ENCODE results near the gene ANKRD60.
A peak's percentile ranks its signal among the peaks of the same experiment; 100 is the strongest.

ANKRD60 gene

GRCh38 chr20:58243653-58244410 lies 15.4 kb upstream of the ANKRD60 start:
- DNase-seq = no peak

- no peak for DNase-seq
These were observed 14.4 kb upstream of the ANKRD60 start for GRCh38 chr20:58242824-58243223.

- no peak for DNase-seq
These were observed 13.5 kb upstream of the ANKRD60 start for GRCh38 chr20:58241766-58242465.

GRCh38 chr20:58240471-58240870 lies 12.0 kb upstream of the ANKRD60 start:
- no peak for DNase-seq

- no peak for DNase-seq
These were observed 10.8 kb upstream of the ANKRD60 start for GRCh38 chr20:58239216-58239615.

GRCh38 chr20:58238490-58238889 lies 10.0 kb upstream of the ANKRD60 start:
- DNase-seq = no peak

GRCh38 chr20:58237318-58238132 lies 9.1 kb upstream of the ANKRD60 start:
- no peak for DNase-seq

GRCh38 chr20:58236612-58237317 lies 8.3 kb upstream of the ANKRD60 start:
- DNase-seq = peak; percentile 65 to 83 (median 72)

GRCh38 chr20:58235010-58235409 lies 6.6 kb upstream of the ANKRD60 start:
- DNase-seq = no peak

- DNase-seq = peak in 5 of 6 experiments; percentile 8 to 31 (median 12)
These were observed 5.6 kb upstream of the ANKRD60 start for GRCh38 chr20:58233881-58234528.

- DNase-seq = no peak
These were observed 4.9 kb upstream of the ANKRD60 start for GRCh38 chr20:58233393-58233792.

GRCh38 chr20:58231683-58232082 lies 3.2 kb upstream of the ANKRD60 start:
- peak in 2 of 6 experiments; percentile 9 to 26 for DNase-seq

GRCh38 chr20:58229198-58229798 lies 845 bp upstream of the ANKRD60 start:
- no peak for DNase-seq

- DNase-seq = peak in 1 of 6 experiments; percentile 51
These were observed 360 bp downstream of the ANKRD60 start for GRCh38 chr20:58228103-58228483.

GRCh38 chr20:58227391-58228102 lies 906 bp downstream of the ANKRD60 start:
- no peak for DNase-seq

GRCh38 chr20:58225452-58226200 lies 2.8 kb downstream of the ANKRD60 start:
- no peak for DNase-seq

GRCh38 chr20:58224974-58225373 lies 3.5 kb downstream of the ANKRD60 start:
- DNase-seq = no peak

- no peak for DNase-seq
These were observed 4.4 kb downstream of the ANKRD60 start for GRCh38 chr20:58224097-58224496.

GRCh38 chr20:58223358-58223941 lies 5.0 kb downstream of the ANKRD60 start:
- no peak for DNase-seq

GRCh38 chr20:58222446-58222845 lies 6.0 kb downstream of the ANKRD60 start:
- no peak for DNase-seq

Measured in stimulated activated naive CD4-positive, alpha-beta T cell (primary cell).